Psoas muscle (tissue), 8 donors: Measurements from ENCODE around the gene CDC16. TPM values are rescaled to one million over a fixed set of nuclear protein-coding genes. Genes with fewer than 3 reads are reported as not detected.

Source experiments
- ATAC-seq, 4 donors: fragments of 200-7000 bp; cut with Tn5 transposase; one replicate each; pipeline ENCODE4 v1.9.1; 2020; ENCODE audit warnings: moderate library complexity in 3 of 4, mild to moderate bottlenecking in 2 of 4
- DNase-seq, 2 donors: peaks; one replicate each; pipeline ENCODE4 v3.0.0-alpha.2; 2020
- H3K27ac ChIP-seq: fragments of 200-600 bp; one replicate; pipeline ENCODE4 v1.8.0; 2022
- H3K27me3 ChIP-seq, 3 donors: fragments of 200-600 bp in 1 of 3; one replicate each; pipeline versions ENCODE4 v1.6.1 to v1.8.0; 2013 to 2022; ENCODE audit warnings: low read length in 2 of 3, mild to moderate bottlenecking in 2 of 3, moderate library complexity in 1 of 3; ENCODE audit not compliant: insufficient read depth in 3 of 3
- H3K36me3 ChIP-seq, 2 donors: fragments of 200-600 bp in 1 of 2; one replicate each; pipeline versions ENCODE4 v1.6.1 to v1.8.0; 2013 to 2022; ENCODE audit warnings: low read depth in 1 of 2, mild to moderate bottlenecking in 1 of 2, moderate library complexity in 1 of 2; ENCODE audit not compliant: insufficient read depth in 1 of 2
- H3K4me1 ChIP-seq: fragments of 200-600 bp; one replicate; pipeline ENCODE4 v1.8.0; 2022
- H3K4me3 ChIP-seq: fragments of 200-600 bp; one replicate; pipeline ENCODE4 v1.8.0; 2022; ENCODE audit warnings: mild to moderate bottlenecking
- H3K9me3 ChIP-seq: fragments of 200-600 bp; one replicate; pipeline ENCODE4 v1.8.0; 2022
- CTCF ChIP-seq: fragments of 200-600 bp; IDR thresholded peaks from one replicate; pipeline ENCODE4 v1.8.0; 2022; ENCODE audit warnings: antibody characterized with exemption
- WGBS, 3 donors: extraction: QIAGEN DNeasy Blood & Tissue Kit; methylation state at CpG; one replicate each; pipeline versions ENCODE4 v1.1.6 to v1.1.7; 2013; 5-methylcytosine and 5-hydroxymethylcytosine counted together
- intact Hi-C, 2 donors: fragments of 100-400 bp; cut with DNase I; formaldehyde crosslinking; loops; one replicate each; pipeline versions ENCODE4 v1.11.0 to v1.14.2; 2022
- polyA plus RNA-seq, 3 donors: library from polyadenylated mRNA; stranded (reverse); fragments of 200-250 nt; gene quantifications; one replicate each; pipeline ENCODE4 v1.2.3, GENCODE V29; 2013
- total RNA-seq, 4 donors: library from RNA; stranded (reverse); fragmentation: NEBNext Ultra II Directional in 2 of 4; extraction: Animal tissue kit (Norgen Biotek cat#: 25700) in 2 of 4; gene quantifications; one replicate each; pipeline versions ENCODE4 v1.2.1 to v1.2.4, GENCODE V29; 2021 to 2023
- donor health status: healthy with polysubstance abuse.
- donor health status: DM: no; HTN: no; CAD: no; lungs with moderate emphysema.
- donor health status: Bipolar disorder and iron deficiency.
- donor health status: healthy.
- donor health status: DM: yes; HTN: yes; CAD: no.
- donor health status: DM: no; HTN: no; CAD: no.
- donor health status: DM: no; HTN: no; CAD: no.
- donor health status: DM: yes; HTN: yes; CAD: no.

The CDC16 gene
- total and polyA plus RNA-seq, 7 donors, result 29.6 to 59.6 (median 41.7) TPM

DNA sequence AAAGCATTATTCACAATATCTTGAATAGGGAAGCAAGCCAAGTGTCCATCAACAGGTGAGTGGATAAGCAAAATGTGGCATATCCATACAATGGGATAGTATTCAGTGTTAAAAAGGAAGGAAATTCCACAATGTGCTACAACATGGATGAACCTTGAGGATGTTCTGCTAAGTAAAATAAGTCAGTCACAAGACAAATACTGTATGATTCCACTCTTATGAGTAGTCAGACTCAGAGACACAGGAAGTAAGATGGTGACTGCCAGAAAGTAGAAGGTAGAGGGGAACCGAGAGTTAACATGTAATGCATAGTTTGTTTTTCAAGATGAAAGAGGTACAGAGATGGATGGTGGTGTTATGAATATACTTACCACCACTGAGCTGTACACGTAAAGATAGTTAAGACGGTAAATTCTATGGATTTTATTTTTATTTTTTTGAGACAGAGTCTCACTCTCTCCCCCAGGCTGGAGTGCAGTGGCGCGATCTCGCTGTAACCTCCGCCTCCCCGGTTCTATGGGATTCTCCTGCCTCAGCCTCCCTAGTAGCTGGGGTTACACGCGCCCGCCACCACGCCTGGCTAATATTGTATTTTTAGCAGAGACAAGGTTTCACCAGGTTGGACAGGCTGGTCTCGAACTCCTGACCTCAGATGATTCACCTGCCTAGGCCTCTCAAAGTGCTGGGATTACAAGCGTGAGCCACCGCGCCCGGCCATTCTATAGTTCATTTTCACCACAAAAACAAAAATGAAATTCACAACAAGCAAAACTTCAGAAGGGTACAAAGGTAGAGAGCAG is 78.6 kb downstream of the CDC16 start:
- Histone ChIP-seq H3K9me3 (no peaks in the 10 kb centered on the region), H3K27ac (peak overlapping the region; percentile 95), H3K4me3 (peak overlapping the region; percentile 89), H3K27me3 (no peaks in the 10 kb centered on the region), H3K36me3 (no peaks in the 10 kb centered on the region), H3K4me1 (peaks cover 39% of the 10 kb centered on the region)
- ATAC-seq, result peak in 2 of 4 donors; percentile 21 to 26
- 78 to 89% (median 81%) methylated on average over 17 of the region's 17 CpGs for WGBS, 3 donors
- no peak for DNase-seq
- intact Hi-C loops, result no loop called here
- no peak for TF ChIP-seq CTCF

GRCh38 chr13:114314074-114314912 is 79.6 kb downstream of the CDC16 start, which contains the start of gene CHAMP1:
CHAMP1 (plus strand) TSS chr13:114314503; CDS start chr13:114323843, 9,340 bp downstream.
- WGBS, 3 donors, result 0 to 1% (median 0%) methylated on average over 75 to 107 of the region's 107 CpGs
- Histone ChIP-seq H3K36me3 (no peaks in the 10 kb centered on the region), H3K27me3 (no peaks in the 10 kb centered on the region), H3K9me3 (no peaks in the 10 kb centered on the region), H3K27ac (peak within 1 kb of the TSS; percentile 95), H3K4me1 (peaks cover 45% of the 10 kb centered on the region), H3K4me3 (peak within 1 kb of the TSS; percentile 89)
- no peak for TF ChIP-seq CTCF
- DNase-seq (peak; percentile 98 to 99), ATAC-seq (peak; percentile 94 to 97 (median 96))
- intact Hi-C loops, result no loop called here

GRCh38 chr13:114315074-114315785 is 80.5 kb downstream of the CDC16 start:
- ATAC-seq (no peak), DNase-seq (no peak)
- H3K4me1 ChIP-seq, result peaks cover 46% of the 10 kb centered on the region
- no peaks in the 10 kb centered on the region for H3K36me3 ChIP-seq
- intact Hi-C loops, result no loop called here
- 13 to 20% (median 16%) methylated on average over 7 of the region's 7 CpGs for WGBS, 3 donors
- TF ChIP-seq CTCF, result no peak
- no peaks in the 10 kb centered on the region for H3K9me3 ChIP-seq
- no peaks in the 10 kb centered on the region for H3K27me3 ChIP-seq
- peak overlapping the region; percentile 89 for H3K4me3 ChIP-seq
- H3K27ac ChIP-seq, result peak overlapping the region; percentile 95

GRCh38 chr13:114318624-114319023 is 83.9 kb downstream of the CDC16 start:
- peaks cover 0 to 28% of the 10 kb centered on the region in 2 donors for H3K36me3 ChIP-seq
- WGBS, 3 donors, result 6 to 19% (median 18%) methylated on average over 1 of the region's 1 CpG
- H3K4me1 ChIP-seq, result peaks cover 37% of the 10 kb centered on the region
- no peak overlapping the region for H3K4me3 ChIP-seq
- intact Hi-C loops, result no loop called here
- ATAC-seq, result no peak
- no peaks in the 10 kb centered on the region for H3K9me3 ChIP-seq
- H3K27me3 ChIP-seq, result no peaks in the 10 kb centered on the region
- peak overlapping the region; percentile 43 for H3K27ac ChIP-seq
- no peak for DNase-seq
- no peak for TF ChIP-seq CTCF
